Gastroesophageal sphincter (tissue), 4 donors: ENCODE data around the gene CD302. TPM values are rescaled to one million over a fixed set of nuclear protein-coding genes. Genes with fewer than 3 reads are reported as not detected.

Experiments
- ATAC-seq: fragments of 150-250 bp; one replicate; pipeline ENCODE4 v1.9.1; 2016; ENCODE audit warnings: mild to moderate bottlenecking, moderate library complexity
- H3K27ac ChIP-seq, 4 donors: fragments of 200-600 bp; sonication (generic) in 3 of 4; 1 replicate in 3 of 4; 2 replicates in 1 of 4; pipeline ENCODE4 v1.5.1; 2016 to 2019
- H3K27me3 ChIP-seq: fragments of 200-600 bp; sonication (generic); one replicate; pipeline ENCODE4 v1.5.1; 2019
- H3K36me3 ChIP-seq, 2 donors: fragments of 200-600 bp; sonication (generic); one replicate each; pipeline ENCODE4 v1.5.1; 2019; ENCODE audit warnings: control low read depth in 1 of 2
- H3K4me1 ChIP-seq, 3 donors: fragments of 200-600 bp; sonication (generic); 1 replicate in 2 of 3; 2 replicates in 1 of 3; pipeline ENCODE4 v1.5.1; 2016 to 2019; ENCODE audit warnings: control low read depth in 2 of 3
- H3K4me3 ChIP-seq, 2 donors: fragments of 200-600 bp; sonication (generic); one replicate each; pipeline ENCODE4 v1.5.1; 2019; ENCODE audit warnings: mild to moderate bottlenecking in 1 of 2, moderate library complexity in 1 of 2
- H3K9me3 ChIP-seq, 3 donors: fragments of 200-600 bp; sonication (generic); one replicate each; pipeline ENCODE4 v1.5.1; 2017 to 2019; ENCODE audit warnings: control low read depth in 2 of 3
- EP300 ChIP-seq: sonication (generic); formaldehyde crosslinking; IDR thresholded peaks from one replicate; pipeline ENCODE4 v1.6.1; 2017; ENCODE audit warnings: antibody characterized with exemption, mild to moderate bottlenecking
- POLR2A ChIP-seq, 2 donors: fragments of 450-650 bp; IDR thresholded peaks; one replicate each; pipeline ENCODE4 v1.6.1; 2017; ENCODE audit warnings: antibody characterized with exemption in 2 of 2, mild to moderate bottlenecking in 2 of 2, moderate library complexity in 1 of 2
- POLR2AphosphoS5 ChIP-seq: sonication (generic); formaldehyde crosslinking; IDR thresholded peaks from one replicate; pipeline ENCODE4 v1.6.1; 2017; ENCODE audit warnings: antibody characterized with exemption
- WGBS, 2 donors: methylation state at CpG; one replicate each; pipeline ENCODE4 v1.1.5; 2018; ENCODE audit warnings: low coverage in 1 of 2; 5-methylcytosine and 5-hydroxymethylcytosine counted together
- total RNA-seq, 4 donors: library from RNA; depleted of rRNA; stranded (reverse); fragments of >200 nt; gene quantifications; one replicate each; pipeline ENCODE4 v1.1.0, GENCODE V29; 2016
- TF ChIP-seq, protein P1 (sequence below), 4 experiments: fragments of 200-600 bp in 2 of 4; fragments of 450-650 bp in 2 of 4; sonication (generic) in 1 of 4; IDR thresholded peaks; one replicate each; pipeline ENCODE4 v1.5.1; 2017 to 2019; ENCODE audit warnings: antibody characterized with exemption in 4 of 4, mild to moderate bottlenecking in 2 of 4, moderate library complexity in 2 of 4

CD302 gene
- total RNA-seq, 4 donors from 2014 or later: 19.0 to 60.0 (median 38.5) TPM

DNA sequence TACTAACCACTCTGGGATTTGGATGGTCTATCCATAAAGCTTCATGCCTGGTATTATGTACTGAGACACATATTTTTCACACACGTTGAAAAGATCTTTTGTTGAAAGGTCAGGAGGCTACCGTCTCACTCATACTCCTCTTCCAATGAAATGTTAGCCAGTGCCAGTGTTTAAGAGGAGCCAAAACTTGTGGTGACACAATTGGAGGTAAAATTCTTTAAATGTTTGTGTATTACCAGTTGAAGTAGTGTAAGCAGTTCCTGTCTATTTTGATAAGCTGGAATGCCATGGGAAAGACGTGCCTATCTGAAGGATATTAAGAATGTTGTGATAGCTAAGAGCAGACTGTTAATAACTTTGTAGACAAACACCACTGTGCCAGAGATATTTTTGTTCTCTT, 53.6 kb downstream of the CD302 start:
- WGBS, 2 donors: 27 to 49% methylated on average over 2 to 3 of the region's 3 CpGs
- no peak for TF ChIP-seq POLR2A (IDR thresholded peaks at IDR 0.05)
- no peak for TF ChIP-seq POLR2AphosphoS5
- no peak for TF ChIP-seq EP300
- TF ChIP-seq, protein P1, sequence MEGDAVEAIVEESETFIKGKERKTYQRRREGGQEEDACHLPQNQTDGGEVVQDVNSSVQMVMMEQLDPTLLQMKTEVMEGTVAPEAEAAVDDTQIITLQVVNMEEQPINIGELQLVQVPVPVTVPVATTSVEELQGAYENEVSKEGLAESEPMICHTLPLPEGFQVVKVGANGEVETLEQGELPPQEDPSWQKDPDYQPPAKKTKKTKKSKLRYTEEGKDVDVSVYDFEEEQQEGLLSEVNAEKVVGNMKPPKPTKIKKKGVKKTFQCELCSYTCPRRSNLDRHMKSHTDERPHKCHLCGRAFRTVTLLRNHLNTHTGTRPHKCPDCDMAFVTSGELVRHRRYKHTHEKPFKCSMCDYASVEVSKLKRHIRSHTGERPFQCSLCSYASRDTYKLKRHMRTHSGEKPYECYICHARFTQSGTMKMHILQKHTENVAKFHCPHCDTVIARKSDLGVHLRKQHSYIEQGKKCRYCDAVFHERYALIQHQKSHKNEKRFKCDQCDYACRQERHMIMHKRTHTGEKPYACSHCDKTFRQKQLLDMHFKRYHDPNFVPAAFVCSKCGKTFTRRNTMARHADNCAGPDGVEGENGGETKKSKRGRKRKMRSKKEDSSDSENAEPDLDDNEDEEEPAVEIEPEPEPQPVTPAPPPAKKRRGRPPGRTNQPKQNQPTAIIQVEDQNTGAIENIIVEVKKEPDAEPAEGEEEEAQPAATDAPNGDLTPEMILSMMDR (IDR thresholded peaks at IDR 0.05): no peak
- no peaks in the 10 kb centered on the region for H3K9me3 ChIP-seq
- H3K27me3 ChIP-seq: no peaks in the 10 kb centered on the region
- no peak overlapping the region for H3K27ac ChIP-seq
- H3K4me3 ChIP-seq: no peak overlapping the region
- H3K36me3 ChIP-seq: peaks cover 3 to 63% of the 10 kb centered on the region in 2 donors
- no peaks in the 10 kb centered on the region for H3K4me1 ChIP-seq
- ATAC-seq: no peak

DNA sequence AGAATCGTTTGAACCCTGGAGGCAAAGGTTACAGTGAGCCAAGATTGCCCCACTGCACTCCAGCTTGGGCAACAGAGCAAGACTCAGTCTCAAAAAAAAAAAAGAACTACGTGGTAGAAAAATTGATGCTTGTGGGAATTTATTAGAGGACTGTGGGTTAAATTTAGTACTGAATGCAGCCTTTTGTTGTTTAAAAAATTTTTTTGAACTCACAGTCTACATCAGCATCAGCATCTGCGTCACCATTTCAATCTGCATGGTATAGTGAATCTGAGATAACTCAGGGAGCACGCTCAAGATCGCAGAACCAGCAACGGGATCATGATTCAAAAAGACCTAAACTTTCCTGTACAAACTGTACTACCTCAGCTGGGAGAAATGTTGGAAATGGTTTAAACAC, 55.2 kb downstream of the CD302 start:
- Histone ChIP-seq H3K36me3 (peaks cover 1 to 63% of the 10 kb centered on the region in 2 donors), H3K9me3 (no peaks in the 10 kb centered on the region), H3K4me3 (no peak overlapping the region), H3K4me1 (peaks cover 0 to under 1% (median 0%) of the 10 kb centered on the region in 3 donors), H3K27me3 (no peaks in the 10 kb centered on the region), H3K27ac (no peak overlapping the region)
- TF ChIP-seq, protein P1 (IDR thresholded peaks at IDR 0.05): no peak
- TF ChIP-seq POLR2A (IDR thresholded peaks at IDR 0.05) (no peak), POLR2AphosphoS5 (no peak), EP300 (no peak)
- WGBS, 2 donors: 90 to 94% methylated on average over 5 to 6 of the region's 6 CpGs
- ATAC-seq: no peak

DNA sequence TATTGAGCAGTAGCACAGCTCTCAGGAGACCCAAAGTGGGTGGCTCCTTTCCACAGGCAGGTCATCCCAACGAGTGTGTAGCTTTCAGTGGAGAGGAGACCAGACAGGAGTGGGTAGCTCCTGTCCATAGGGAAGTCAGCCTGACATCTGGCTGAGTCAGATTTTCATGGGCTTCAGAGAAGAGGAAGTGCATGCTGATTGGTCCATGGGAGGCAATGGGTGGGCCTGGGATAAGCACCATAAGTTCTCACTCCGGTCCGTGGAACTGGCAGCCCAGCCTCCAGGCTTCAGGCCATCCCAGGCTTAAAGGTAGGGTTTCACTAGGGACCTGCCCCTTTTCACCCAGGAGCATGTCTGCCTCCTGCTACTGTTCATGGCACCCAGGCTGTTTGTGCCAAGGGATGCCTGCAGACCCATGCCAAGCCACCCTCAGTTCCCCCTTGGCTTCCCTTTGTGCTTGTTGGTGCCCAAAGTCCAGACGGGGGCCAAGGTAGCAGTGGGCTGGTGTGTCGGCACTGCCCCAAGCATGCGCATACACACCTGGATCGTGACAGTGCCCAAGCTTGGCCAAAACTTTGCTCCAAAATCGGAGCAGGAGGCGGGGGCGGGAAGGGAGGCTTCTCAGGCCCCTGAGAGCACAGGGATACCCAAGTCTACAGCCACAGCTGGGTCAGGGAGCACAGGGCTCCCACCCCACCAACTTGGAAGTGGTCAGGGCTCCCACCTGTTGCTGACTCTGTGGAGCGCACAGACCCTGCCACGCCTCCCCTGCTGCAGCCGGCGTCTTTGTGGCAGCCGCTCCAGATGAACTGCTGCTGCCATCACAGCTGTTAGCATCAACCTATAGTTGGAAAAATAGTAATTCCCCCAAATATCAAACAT, 59.3 kb downstream of the CD302 start:
- Histone ChIP-seq H3K36me3 (peaks cover 0 to 62% of the 10 kb centered on the region in 2 donors), H3K9me3 (no peaks in the 10 kb centered on the region), H3K27me3 (no peaks in the 10 kb centered on the region), H3K4me1 (peaks cover 0 to 21% (median 0%) of the 10 kb centered on the region in 3 donors), H3K27ac (no peak overlapping the region), H3K4me3 (no peak overlapping the region)
- TF ChIP-seq EP300 (no peak), POLR2A (IDR thresholded peaks at IDR 0.05) (no peak), POLR2AphosphoS5 (no peak)
- TF ChIP-seq, protein P1 (IDR thresholded peaks at IDR 0.05): no peak
- 67 to 100% methylated on average over 1 to 2 of the region's 15 CpGs for WGBS, 2 donors
- no peak for ATAC-seq

DNA sequence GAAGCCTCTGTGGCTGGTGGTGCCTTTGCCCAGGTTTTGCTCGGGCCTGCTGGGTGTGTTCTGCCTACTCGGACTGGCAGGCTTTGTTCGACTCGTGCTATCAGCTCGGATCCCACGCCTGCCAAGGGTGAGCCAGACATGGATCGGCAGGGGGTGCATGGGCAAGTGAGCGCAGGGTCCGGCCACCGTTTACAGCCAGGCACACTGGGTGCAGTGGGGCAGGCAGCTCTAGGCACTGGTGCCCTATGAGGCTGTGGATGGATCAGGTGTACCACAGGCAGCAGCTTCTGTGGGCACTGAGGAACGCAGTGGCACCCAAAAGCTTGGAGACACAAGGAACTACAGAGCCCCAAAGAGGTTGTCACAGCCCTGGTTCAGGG, 60.1 kb downstream of the CD302 start:
- 100% methylated on average over 1 of the region's 11 CpGs; no CpG with 5 or more reads in 1 of the 2 donors for WGBS, 2 donors
- peaks cover 0 to 60% of the 10 kb centered on the region in 2 donors for H3K36me3 ChIP-seq
- TF ChIP-seq POLR2AphosphoS5 (no peak), EP300 (no peak), POLR2A (IDR thresholded peaks at IDR 0.05) (no peak)
- TF ChIP-seq, protein P1 (IDR thresholded peaks at IDR 0.05): no peak

More for the DNA sequence above, 60.1 kb downstream of the CD302 start:
- Histone ChIP-seq H3K4me1 (peaks cover 0 to 25% (median 0%) of the 10 kb centered on the region in 3 donors), H3K4me3 (no peak overlapping the region), H3K9me3 (no peaks in the 10 kb centered on the region), H3K27ac (no peak overlapping the region), H3K27me3 (no peaks in the 10 kb centered on the region)
- ATAC-seq: no peak
